HG02870 (cell line): ENCODE results near the gene SMCO4.

Experiments used
- ATAC-seq: cut with Tn5 transposase; IDR thresholded peaks from one replicate; pipeline ENCODE4 v1.9.1; 2021; ENCODE audit warnings: mild to moderate bottlenecking, moderate library complexity; ENCODE audit not compliant: unreplicated experiment

SMCO4 gene

DNA sequence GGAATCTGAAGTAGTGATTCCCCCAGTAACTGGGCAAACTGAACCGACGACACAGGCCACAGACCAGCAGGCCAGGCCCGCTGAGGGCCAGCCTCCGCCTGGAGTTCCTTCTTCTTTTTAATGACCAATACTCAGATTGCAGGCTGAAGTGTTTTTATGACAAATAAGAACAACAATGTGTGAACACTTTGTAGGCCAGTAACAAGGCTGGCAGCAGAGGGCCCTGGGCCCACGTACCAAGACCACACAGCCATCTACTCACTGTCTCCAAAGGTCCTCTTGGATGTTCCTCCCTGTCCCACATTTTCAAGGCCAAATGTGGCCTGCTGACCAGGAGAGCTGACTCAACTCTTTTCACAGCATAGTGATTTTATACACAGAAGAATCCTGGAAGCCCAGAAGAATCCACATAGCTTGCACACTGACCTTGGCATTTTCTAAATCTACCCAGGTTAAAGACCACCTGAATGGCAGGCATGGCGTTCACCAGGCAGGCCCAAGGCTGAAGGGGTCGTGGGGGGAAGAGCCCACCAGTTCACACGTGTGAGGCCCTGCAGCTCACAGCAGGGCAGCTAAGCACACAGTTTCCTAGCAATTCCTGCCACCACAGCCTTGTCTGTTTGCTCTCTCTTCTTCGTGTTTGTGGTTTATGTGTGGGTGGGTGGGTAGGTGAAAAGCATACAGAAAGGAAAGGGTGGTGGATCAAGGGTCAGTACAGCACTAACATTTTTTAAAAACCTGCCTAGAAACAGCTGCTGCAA, 13.3 kb downstream of the SMCO4 start:
- peak; percentile 35 for ATAC-seq

GRCh38 chr11:93528757-93529645, 14.2 kb downstream of the SMCO4 start:
- no peak for ATAC-seq

GRCh38 chr11:93528252-93528651, 14.9 kb downstream of the SMCO4 start:
- no peak for ATAC-seq

- ATAC-seq = no peak
Measured at GRCh38 chr11:93526641-93527583, 16.3 kb downstream of the SMCO4 start.

- ATAC-seq = no peak
Measured at GRCh38 chr11:93526346-93526633, 16.9 kb downstream of the SMCO4 start.

- peak; percentile 30 for ATAC-seq
Measured at GRCh38 chr11:93525601-93526345, 17.4 kb downstream of the SMCO4 start.

GRCh38 chr11:93524858-93525257, 18.3 kb downstream of the SMCO4 start:
- no peak for ATAC-seq

- ATAC-seq = peak; percentile 25
Measured at GRCh38 chr11:93524173-93524536, 19.0 kb downstream of the SMCO4 start.

- ATAC-seq = no peak
Measured at GRCh38 chr11:93520726-93521509, 22.3 kb downstream of the SMCO4 start.

- no peak for ATAC-seq
Measured at GRCh38 chr11:93519179-93519578, 24.0 kb downstream of the SMCO4 start.

DNA sequence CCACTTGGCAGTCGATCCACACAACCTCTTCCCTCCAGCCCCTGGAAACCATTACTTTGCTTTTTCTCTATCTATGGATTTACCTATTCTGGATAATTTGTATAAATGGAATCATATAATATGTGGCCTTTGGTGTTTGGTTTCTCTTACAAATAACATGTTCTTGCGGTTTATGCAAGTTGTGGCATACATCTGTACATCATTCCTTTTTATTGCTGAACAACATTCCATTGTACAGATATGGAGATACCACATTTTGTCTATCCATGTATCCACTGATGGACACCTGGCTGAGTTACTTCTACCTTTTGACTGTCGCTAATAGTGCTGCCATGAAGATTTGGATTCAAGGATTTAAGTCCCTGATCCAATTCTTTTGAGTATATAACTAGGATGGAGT, 25.1 kb downstream of the SMCO4 start:
- ATAC-seq = no peak

DNA sequence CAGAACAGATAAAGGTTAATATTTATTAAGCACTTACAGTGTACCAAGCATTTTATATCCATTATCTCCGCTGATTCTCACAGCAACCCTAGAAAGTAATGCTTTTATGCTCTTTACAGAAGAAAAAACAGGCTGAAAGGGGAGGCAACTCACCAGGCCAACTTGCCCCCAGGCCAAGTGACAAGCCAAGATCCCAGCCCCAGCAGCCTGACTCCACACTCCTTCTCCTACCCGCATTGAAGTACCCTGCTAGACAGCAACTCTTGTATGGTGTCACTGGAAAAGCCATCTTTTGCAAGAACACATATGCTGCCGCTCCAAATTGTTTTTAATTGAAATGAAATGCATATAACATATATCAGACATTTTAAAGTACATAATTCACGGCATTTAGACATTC, 25.6 kb downstream of the SMCO4 start:
- ATAC-seq = no peak

- ATAC-seq = no peak
Measured at GRCh38 chr11:93517041-93517440, 26.1 kb downstream of the SMCO4 start.

DNA sequence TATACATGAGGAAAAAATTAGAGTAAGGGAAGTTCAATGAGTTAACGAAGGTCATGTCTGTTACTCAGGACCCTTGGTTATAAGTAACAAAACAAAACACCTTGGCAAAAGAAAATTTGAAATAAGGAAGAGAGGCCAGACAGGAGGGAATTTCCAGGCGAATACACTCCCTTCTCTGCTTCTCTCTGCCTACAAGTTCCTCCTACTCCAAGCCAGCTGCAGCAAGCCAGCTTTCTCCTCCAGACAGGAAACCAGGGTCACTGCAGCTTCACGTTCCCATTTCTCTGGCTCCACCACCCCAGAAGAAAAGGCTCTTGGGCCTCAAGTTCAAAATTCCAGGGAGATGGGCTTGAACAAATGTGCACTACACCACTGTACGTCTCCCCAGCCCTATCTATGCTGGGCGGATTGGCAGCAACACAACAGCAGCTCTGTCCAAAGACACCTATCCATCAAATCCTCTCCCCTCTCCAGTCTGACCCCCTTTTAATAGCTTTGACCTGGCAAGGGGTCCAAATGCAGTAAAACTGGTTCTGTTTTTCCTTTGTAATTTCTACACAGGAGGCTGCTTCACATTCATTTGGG, 27.7 kb downstream of the SMCO4 start:
- no peak for ATAC-seq

DNA sequence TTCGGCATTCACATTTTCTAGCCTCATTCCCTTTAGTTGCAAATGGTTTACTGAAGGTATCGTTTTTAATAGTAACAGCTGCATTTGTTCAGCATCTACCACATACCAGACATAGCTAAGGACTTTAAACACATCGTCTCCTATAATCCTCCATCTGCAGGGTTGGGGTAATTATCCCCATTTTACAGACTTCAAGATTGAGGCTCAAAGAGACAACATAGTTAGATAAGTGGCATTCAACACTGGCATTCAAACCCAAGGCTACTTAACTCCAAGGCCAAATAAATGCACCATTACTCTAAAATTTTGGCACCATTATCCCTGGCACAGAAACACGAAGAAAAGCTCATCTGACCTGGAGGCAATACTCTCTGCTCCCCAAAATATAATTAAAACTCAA, 28.5 kb downstream of the SMCO4 start:
- ATAC-seq = no peak

GRCh38 chr11:93513772-93514171, 29.4 kb downstream of the SMCO4 start:
- no peak for ATAC-seq

- peak; percentile 72 for ATAC-seq
Measured at GRCh38 chr11:93512949-93513667, 30.1 kb downstream of the SMCO4 start.

GRCh38 chr11:93512073-93512475, 31.1 kb downstream of the SMCO4 start:
- peak; percentile 91 for ATAC-seq
